Endodermal cell (in vitro differentiated cells): Measurements from ENCODE around the gene ANKRD44. TPM values are rescaled to one million over a fixed set of nuclear protein-coding genes. Genes with fewer than 3 reads are reported as not detected.

Experiments used
- DNase-seq: peaks from one replicate; pipeline ENCODE4 v3.0.0-alpha.2; 2017
- H3K27ac ChIP-seq: 2 replicates; pipeline ENCODE4 v1.5.1; 2013; ENCODE audit warnings: mild to moderate bottlenecking, low read depth, low read length, moderate library complexity
- H3K27me3 ChIP-seq: 2 replicates; pipeline ENCODE4 v1.6.1; 2013; ENCODE audit warnings: mild to moderate bottlenecking, low read length, moderate library complexity; ENCODE audit not compliant: insufficient read depth, control insufficient read depth, poor library complexity, severe bottlenecking
- H3K36me3 ChIP-seq: 2 replicates; pipeline ENCODE4 v1.7.0; 2013; ENCODE audit warnings: mild to moderate bottlenecking, low read length, moderate library complexity; ENCODE audit not compliant: control insufficient read depth, insufficient read depth
- H3K4me1 ChIP-seq: one replicate; pipeline ENCODE4 v1.7.0; 2013; ENCODE audit warnings: low read length; ENCODE audit not compliant: control insufficient read depth, insufficient read depth
- H3K4me3 ChIP-seq: 2 replicates; pipeline ENCODE4 v1.5.1; 2013; ENCODE audit warnings: mild to moderate bottlenecking, low read length, moderate library complexity
- H3K9ac ChIP-seq: 2 replicates; pipeline ENCODE4 v1.6.1; 2013; ENCODE audit warnings: mild to moderate bottlenecking, low read length, moderate library complexity; ENCODE audit not compliant: poor library complexity, severe bottlenecking; ENCODE audit errors: extremely low read depth
- H3K9me3 ChIP-seq: 2 replicates; pipeline ENCODE4 v1.6.1; 2013; ENCODE audit warnings: mild to moderate bottlenecking, low read length, moderate library complexity; ENCODE audit not compliant: control insufficient read depth
- H3K27ac Mint-ChIP-seq: 2 replicates; pipeline ENCODE4 v1.8.0; 2020; ENCODE audit warnings: mixed read lengths
- H3K27me3 Mint-ChIP-seq: 2 replicates; pipeline ENCODE4 v1.8.0; 2021; ENCODE audit warnings: mild to moderate bottlenecking, mixed read lengths; ENCODE audit not compliant: insufficient read depth
- H3K36me3 Mint-ChIP-seq: 2 replicates; pipeline ENCODE4 v1.8.0; 2020; ENCODE audit warnings: low read depth, mixed read lengths
- H3K4me1 Mint-ChIP-seq: 2 replicates; pipeline ENCODE4 v1.8.0; 2020; ENCODE audit warnings: mixed read lengths
- H3K4me3 Mint-ChIP-seq: 2 replicates; pipeline ENCODE4 v1.8.0; 2020; ENCODE audit warnings: mild to moderate bottlenecking, moderate library complexity, mixed read lengths
- H3K9me3 Mint-ChIP-seq: 2 replicates; pipeline ENCODE4 v1.8.0; 2020; ENCODE audit warnings: mild to moderate bottlenecking, mixed read lengths
- whole genome bisulfite sequencing, 2 experiments: methylation state at CpG; one replicate each; pipeline versions ENCODE4 v1.1.5 to v1.1.7; 2013; ENCODE audit warnings: missing lambda C conversion rate in 2 of 2, mixed read lengths in 1 of 2; ENCODE audit not compliant: insufficient coverage in 1 of 2, insufficient read length in 1 of 2; 5-methylcytosine and 5-hydroxymethylcytosine counted together
- total RNA-seq, 2 donors: library from RNA; stranded (reverse); fragmentation: NEBNext Ultra II Directional in 1 of 2; extraction: Animal tissue kit (Norgen Biotek cat#: 25700) in 1 of 2; gene quantifications; 2 replicates in 1 of 2; 3 replicates in 1 of 2; pipeline ENCODE4 v1.2.1, GENCODE V29; 2021
- TF ChIP-seq, protein P1 (sequence below): fragments of 200-600 bp; sonication (generic); conservative IDR thresholded peaks from 2 replicates; pipeline ENCODE4 v1.5.0; 2021; ENCODE audit warnings: antibody characterized with exemption, mild to moderate bottlenecking

Gene ANKRD44
- total RNA-seq, 2 donors from 2014 or later, result 6.2 to 10.6 TPM

DNA sequence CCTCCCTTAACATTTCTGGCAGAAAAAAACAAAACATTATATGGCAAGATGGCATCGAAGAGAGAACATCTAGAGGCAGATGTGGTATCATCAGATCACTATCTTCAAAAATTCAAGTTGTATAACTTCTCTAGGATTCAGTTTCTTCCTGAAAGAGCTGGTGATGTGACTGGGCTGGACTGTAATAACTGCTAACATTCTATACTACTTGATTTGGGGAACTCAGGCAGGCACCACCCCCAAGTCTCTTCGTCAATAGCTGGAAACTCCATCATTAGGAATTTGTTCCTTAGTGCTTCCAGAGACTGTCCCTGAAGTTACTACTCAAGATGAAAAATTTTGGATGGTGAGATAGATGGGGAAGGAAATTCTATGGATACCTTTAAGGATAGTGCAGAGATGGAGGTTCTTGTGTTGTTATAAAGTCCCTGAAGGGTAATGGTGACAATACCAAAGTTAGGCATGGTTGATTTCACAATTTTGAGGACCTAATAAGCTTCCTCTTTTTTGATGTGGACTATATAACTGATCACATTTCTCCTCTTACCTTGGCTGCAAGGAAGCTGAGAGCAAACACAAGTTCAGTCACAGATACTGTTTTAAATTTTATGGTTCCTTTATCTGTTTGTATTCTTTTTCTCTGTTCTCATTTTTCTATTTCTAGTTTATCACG lies 324.9 kb downstream of the ANKRD44 start:
- no peaks in the 10 kb centered on the region for H3K27me3 Mint-ChIP-seq
- Histone ChIP-seq H3K9ac (no peak overlapping the region), H3K36me3 (no peaks in the 10 kb centered on the region), H3K4me3 (no peak overlapping the region), H3K27me3 (no peaks in the 10 kb centered on the region), H3K9me3 (no peaks in the 10 kb centered on the region), H3K27ac (no peak overlapping the region), H3K4me1 (no peaks in the 10 kb centered on the region)
- H3K4me3 Mint-ChIP-seq, result no peak overlapping the region
- H3K9me3 Mint-ChIP-seq, result no peaks in the 10 kb centered on the region
- 71 to 81% methylated on average over 1 to 3 of the region's 3 CpGs for WGBS, 2 experiments
- TF ChIP-seq, protein P1, sequence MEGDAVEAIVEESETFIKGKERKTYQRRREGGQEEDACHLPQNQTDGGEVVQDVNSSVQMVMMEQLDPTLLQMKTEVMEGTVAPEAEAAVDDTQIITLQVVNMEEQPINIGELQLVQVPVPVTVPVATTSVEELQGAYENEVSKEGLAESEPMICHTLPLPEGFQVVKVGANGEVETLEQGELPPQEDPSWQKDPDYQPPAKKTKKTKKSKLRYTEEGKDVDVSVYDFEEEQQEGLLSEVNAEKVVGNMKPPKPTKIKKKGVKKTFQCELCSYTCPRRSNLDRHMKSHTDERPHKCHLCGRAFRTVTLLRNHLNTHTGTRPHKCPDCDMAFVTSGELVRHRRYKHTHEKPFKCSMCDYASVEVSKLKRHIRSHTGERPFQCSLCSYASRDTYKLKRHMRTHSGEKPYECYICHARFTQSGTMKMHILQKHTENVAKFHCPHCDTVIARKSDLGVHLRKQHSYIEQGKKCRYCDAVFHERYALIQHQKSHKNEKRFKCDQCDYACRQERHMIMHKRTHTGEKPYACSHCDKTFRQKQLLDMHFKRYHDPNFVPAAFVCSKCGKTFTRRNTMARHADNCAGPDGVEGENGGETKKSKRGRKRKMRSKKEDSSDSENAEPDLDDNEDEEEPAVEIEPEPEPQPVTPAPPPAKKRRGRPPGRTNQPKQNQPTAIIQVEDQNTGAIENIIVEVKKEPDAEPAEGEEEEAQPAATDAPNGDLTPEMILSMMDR, result no peak
- no peaks in the 10 kb centered on the region for H3K36me3 Mint-ChIP-seq
- no peak for DNase-seq
- H3K4me1 Mint-ChIP-seq, result peaks cover 20% of the 10 kb centered on the region
- H3K27ac Mint-ChIP-seq, result no peak overlapping the region

DNA sequence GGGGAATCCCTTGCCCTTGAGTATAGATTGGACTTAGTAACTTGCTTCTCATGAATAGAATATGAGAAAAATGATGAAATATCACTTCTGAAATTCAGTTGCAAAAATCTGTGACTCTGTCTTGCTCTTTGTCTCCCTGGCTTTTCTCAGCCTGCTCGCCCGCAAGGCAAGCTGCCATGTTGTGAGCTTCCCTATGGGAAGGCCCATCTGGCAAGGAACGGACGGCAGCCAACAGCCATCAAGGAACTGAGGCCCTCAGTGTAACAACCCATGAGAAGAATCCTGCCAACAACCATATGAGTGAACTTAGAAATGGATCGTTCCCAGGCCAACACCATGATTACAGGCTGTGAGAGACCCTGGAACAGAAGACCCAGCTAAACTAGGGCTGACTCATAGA lies 325.7 kb downstream of the ANKRD44 start:
- Histone ChIP-seq H3K9me3 (no peaks in the 10 kb centered on the region), H3K27ac (no peak overlapping the region), H3K4me1 (no peaks in the 10 kb centered on the region), H3K36me3 (no peaks in the 10 kb centered on the region), H3K4me3 (no peak overlapping the region), H3K9ac (no peak overlapping the region), H3K27me3 (no peaks in the 10 kb centered on the region)
- WGBS, 2 experiments, result 96 to 100% methylated on average over 3 to 5 of the region's 5 CpGs
- Mint-ChIP-seq H3K4me3 (no peak overlapping the region), H3K4me1 (peaks cover 14% of the 10 kb centered on the region), H3K27ac (no peak overlapping the region), H3K27me3 (no peaks in the 10 kb centered on the region), H3K9me3 (no peaks in the 10 kb centered on the region), H3K36me3 (no peaks in the 10 kb centered on the region)
- DNase-seq, result no peak
- TF ChIP-seq, protein P1, result no peak

DNA sequence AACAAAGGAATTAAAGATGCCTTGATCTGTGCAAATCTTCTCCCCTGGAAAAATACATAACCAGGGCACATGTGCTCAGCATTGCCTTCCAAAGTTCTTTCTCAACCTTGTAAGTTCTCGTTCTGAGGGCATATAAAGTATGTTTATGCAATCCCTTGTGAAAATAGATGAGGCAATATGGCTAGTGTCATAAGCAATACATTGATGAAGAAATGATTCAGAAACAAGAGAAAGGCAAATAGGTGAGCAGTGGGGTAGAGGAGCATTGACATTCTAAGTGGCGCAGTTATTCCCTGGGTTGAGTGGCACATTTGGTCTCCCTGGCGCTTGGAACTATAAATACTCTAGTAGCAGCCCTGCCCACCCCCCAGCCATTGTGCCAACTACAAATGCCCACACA lies 326.6 kb downstream of the ANKRD44 start:
- no peak overlapping the region for H3K27ac Mint-ChIP-seq
- H3K9me3 Mint-ChIP-seq, result no peaks in the 10 kb centered on the region
- H3K27me3 Mint-ChIP-seq, result no peaks in the 10 kb centered on the region
- H3K4me1 Mint-ChIP-seq, result peaks cover 11% of the 10 kb centered on the region
- 97 to 100% methylated on average over 2 to 3 of the region's 3 CpGs for WGBS, 2 experiments
- Histone ChIP-seq H3K4me3 (no peak overlapping the region), H3K36me3 (no peaks in the 10 kb centered on the region), H3K27me3 (no peaks in the 10 kb centered on the region), H3K27ac (no peak overlapping the region), H3K4me1 (no peaks in the 10 kb centered on the region), H3K9me3 (no peaks in the 10 kb centered on the region), H3K9ac (no peak overlapping the region)
- H3K4me3 Mint-ChIP-seq, result no peak overlapping the region
- H3K36me3 Mint-ChIP-seq, result no peaks in the 10 kb centered on the region
- TF ChIP-seq, protein P1, result no peak
- no peak for DNase-seq
